UCSD-AML1 (cell line): ENCODE measurements around the gene GNG2.
A peak's percentile ranks its signal among the peaks of the same experiment; 100 is the strongest.

ENCODE experiments used
- DNase-seq: peaks from one replicate; lab custom pipeline; 2025; ENCODE audit not compliant: unreplicated experiment; lab: John Stamatoyannopoulos, UW

GNG2 gene

GRCh38 chr14:51938137-51938536, 77.7 kb downstream of the GNG2 start:
- no peak for DNase-seq

GRCh38 chr14:51938821-51939220, 78.4 kb downstream of the GNG2 start:
- DNase-seq = no peak

- no peak for DNase-seq
Observed at GRCh38 chr14:51939226-51939625, 78.8 kb downstream of the GNG2 start.

GRCh38 chr14:51939755-51940301, 79.4 kb downstream of the GNG2 start:
- DNase-seq = no peak

GRCh38 chr14:51942971-51943370, 82.6 kb downstream of the GNG2 start:
- no peak for DNase-seq

GRCh38 chr14:51950007-51950406, 89.6 kb downstream of the GNG2 start:
- no peak for DNase-seq

- no peak for DNase-seq
Observed at GRCh38 chr14:51951656-51952055, 91.2 kb downstream of the GNG2 start.

GRCh38 chr14:51954031-51954430, 93.6 kb downstream of the GNG2 start:
- no peak for DNase-seq

GRCh38 chr14:51954657-51955056, 94.2 kb downstream of the GNG2 start:
- DNase-seq = no peak

- no peak for DNase-seq
Observed at GRCh38 chr14:51957950-51958349, 97.5 kb downstream of the GNG2 start.

- DNase-seq = no peak
Observed at GRCh38 chr14:51959928-51960327, 99.5 kb downstream of the GNG2 start.

GRCh38 chr14:51960866-51961265, 100.5 kb downstream of the GNG2 start:
- DNase-seq = no peak

- no peak for DNase-seq
Observed at GRCh38 chr14:51962711-51963110, 102.3 kb downstream of the GNG2 start.

- no peak for DNase-seq
Observed at GRCh38 chr14:51963286-51963685, 102.9 kb downstream of the GNG2 start.

- DNase-seq = no peak
Observed at GRCh38 chr14:51967521-51967920, 107.1 kb downstream of the GNG2 start.

- DNase-seq = no peak
Observed at GRCh38 chr14:51969852-51970540, 109.6 kb downstream of the GNG2 start.

GRCh38 chr14:51972566-51972965, 112.2 kb downstream of the GNG2 start:
- DNase-seq = no peak

GRCh38 chr14:51977075-51977474, 116.7 kb downstream of the GNG2 start:
- no peak for DNase-seq

GRCh38 chr14:51978681-51979085, 118.3 kb downstream of the GNG2 start:
- no peak for DNase-seq

- DNase-seq = peak; percentile 72
Observed at GRCh38 chr14:51979088-51979709, 118.8 kb downstream of the GNG2 start.

- no peak for DNase-seq
Observed at GRCh38 chr14:51981218-51981854, 120.9 kb downstream of the GNG2 start.

GRCh38 chr14:51988221-51988620, 127.8 kb downstream of the GNG2 start:
- no peak for DNase-seq
